Esophagus muscularis mucosa (tissue), 3 donors: ENCODE results near the gene REEP5.

ENCODE experiments used
- CTCF ChIP-seq, 3 experiments: fragments of 200-600 bp in 2 of 3; fragments of 450-650 bp in 1 of 3; sonication (generic) in 2 of 3; IDR thresholded peaks; one replicate each; pipeline ENCODE4 v1.5.1; 2017 to 2019; ENCODE audit warnings: antibody characterized with exemption in 3 of 3, mild to moderate bottlenecking in 2 of 3, moderate library complexity in 1 of 3
- POLR2A ChIP-seq: fragments of 450-650 bp; IDR thresholded peaks from one replicate; pipeline ENCODE4 v1.6.1; 2017; ENCODE audit warnings: antibody characterized with exemption, moderate library complexity, mild to moderate bottlenecking, low read depth
- POLR2AphosphoS5 ChIP-seq, 2 donors: sonication (generic); formaldehyde crosslinking; IDR thresholded peaks; one replicate each; pipeline ENCODE4 v1.6.1; 2017; ENCODE audit warnings: antibody characterized with exemption in 2 of 2

GRCh38 chr5:112885001-112885400, 37.0 kb downstream of the REEP5 start:
- TF ChIP-seq POLR2A (no peak), POLR2AphosphoS5 (IDR thresholded peaks at IDR 0.05) (no peak), CTCF (IDR thresholded peaks at IDR 0.05) (no peak)
